ENCODE results near the gene DNASE1L3.

DNA sequence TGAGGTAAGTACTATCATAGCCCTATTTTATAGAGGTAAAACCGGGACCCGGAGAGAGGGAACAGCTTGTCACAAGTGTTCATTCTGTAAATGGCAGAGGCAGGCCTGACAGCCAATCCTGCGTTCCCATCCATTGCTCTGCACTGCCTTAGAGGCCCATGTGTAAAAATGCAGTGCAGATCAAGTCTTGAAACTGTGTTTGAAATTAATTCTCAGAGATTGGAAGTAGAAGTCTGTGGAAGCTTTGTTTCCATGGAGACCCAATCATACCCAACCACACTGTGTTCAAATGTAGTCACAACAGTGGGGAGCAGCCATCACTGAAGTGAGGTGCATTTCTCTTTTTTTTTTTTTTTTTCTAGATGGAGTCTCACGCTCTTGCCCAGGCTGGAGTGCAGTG lies 13.1 kb upstream of the DNASE1L3 start:
- TF ChIP-seq POLR2A (IDR thresholded peaks at IDR 0.05; ENCODE audit: low read depth), result no peak
- TF ChIP-seq CTCF (IDR thresholded peaks at IDR 0.05), result no peak
- TF ChIP-seq POLR2AphosphoS5 (IDR thresholded peaks at IDR 0.05), result no peak
- TF ChIP-seq EP300 (IDR thresholded peaks at IDR 0.05), result no peak

Data from esophagus muscularis mucosa (tissue), 4 donors.